Tibial artery (tissue), 4 donors: ENCODE measurements around the gene MEIOC.

ENCODE experiments used
- DNase-seq, 2 donors: peaks; one replicate each; pipeline ENCODE4 v3.0.0-alpha.2; 2019
- H3K27ac ChIP-seq, 2 donors: fragments of 200-600 bp; sonication (generic) in 1 of 2; 1 replicate in 1 of 2; 2 replicates in 1 of 2; pipeline ENCODE4 v1.5.1; 2018 to 2019; ENCODE audit warnings: mild to moderate bottlenecking in 1 of 2
- H3K27me3 ChIP-seq, 2 donors: fragments of 200-600 bp; sonication (generic) in 1 of 2; one replicate each; pipeline versions ENCODE4 v1.5.1 to v1.6.0; 2016 to 2019
- H3K36me3 ChIP-seq, 3 donors: fragments of 200-600 bp; sonication (generic) in 2 of 3; one replicate each; pipeline ENCODE4 v1.5.1; 2016 to 2019; ENCODE audit warnings: mild to moderate bottlenecking in 2 of 3
- H3K4me1 ChIP-seq, 4 donors: fragments of 200-600 bp; sonication (generic) in 2 of 4; 1 replicate in 3 of 4; 2 replicates in 1 of 4; pipeline ENCODE4 v1.5.1; 2016 to 2019
- H3K4me3 ChIP-seq, 2 donors: fragments of 200-600 bp; sonication (generic) in 1 of 2; 1 replicate in 1 of 2; 2 replicates in 1 of 2; pipeline ENCODE4 v1.5.1; 2018 to 2019; ENCODE audit warnings: mild to moderate bottlenecking in 2 of 2
- H3K9me3 ChIP-seq, 3 donors: fragments of 200-600 bp; sonication (generic) in 1 of 3; one replicate each; pipeline ENCODE4 v1.5.1; 2016 to 2019
- intact Hi-C: fragments of 100-400 bp; cut with DNase I; formaldehyde crosslinking; loops from one replicate; pipeline ENCODE4 v1.15.0; 2023; ENCODE audit warnings: low total_unique reads
- TF ChIP-seq, protein P1 (sequence below), 2 experiments: fragments of 200-600 bp in 1 of 2; fragments of 450-650 bp in 1 of 2; IDR thresholded peaks; one replicate each; pipeline ENCODE4 v1.5.1; 2017 to 2019; ENCODE audit warnings: antibody characterized with exemption in 2 of 2, mild to moderate bottlenecking in 1 of 2, moderate library complexity in 1 of 2

MEIOC gene

DNA sequence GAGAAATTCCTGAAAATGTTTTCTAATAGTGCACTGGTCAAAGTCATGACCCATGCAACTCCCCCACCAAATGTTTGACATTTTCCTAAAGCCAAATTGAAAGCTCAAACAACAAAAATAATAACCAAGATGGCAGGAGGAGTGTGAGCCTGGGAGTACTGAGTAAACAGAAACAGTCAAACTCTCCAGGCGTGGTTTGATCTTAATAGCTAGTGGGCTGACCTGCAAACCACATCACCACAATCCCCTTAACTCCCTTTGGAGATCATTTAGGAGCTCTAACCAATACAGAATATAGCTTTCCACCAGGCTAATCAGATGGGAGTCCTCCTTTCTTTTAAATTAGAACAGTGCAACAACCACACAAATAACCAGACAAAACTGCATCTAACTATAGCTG is 19.2 kb upstream of the MEIOC start:
- H3K27me3 ChIP-seq: peaks cover 0 to 2% of the 10 kb centered on the region in 2 donors
- H3K4me3 ChIP-seq: no peak overlapping the region
- no peak overlapping the region for H3K27ac ChIP-seq
- H3K36me3 ChIP-seq: no peaks in the 10 kb centered on the region
- TF ChIP-seq, protein P1, sequence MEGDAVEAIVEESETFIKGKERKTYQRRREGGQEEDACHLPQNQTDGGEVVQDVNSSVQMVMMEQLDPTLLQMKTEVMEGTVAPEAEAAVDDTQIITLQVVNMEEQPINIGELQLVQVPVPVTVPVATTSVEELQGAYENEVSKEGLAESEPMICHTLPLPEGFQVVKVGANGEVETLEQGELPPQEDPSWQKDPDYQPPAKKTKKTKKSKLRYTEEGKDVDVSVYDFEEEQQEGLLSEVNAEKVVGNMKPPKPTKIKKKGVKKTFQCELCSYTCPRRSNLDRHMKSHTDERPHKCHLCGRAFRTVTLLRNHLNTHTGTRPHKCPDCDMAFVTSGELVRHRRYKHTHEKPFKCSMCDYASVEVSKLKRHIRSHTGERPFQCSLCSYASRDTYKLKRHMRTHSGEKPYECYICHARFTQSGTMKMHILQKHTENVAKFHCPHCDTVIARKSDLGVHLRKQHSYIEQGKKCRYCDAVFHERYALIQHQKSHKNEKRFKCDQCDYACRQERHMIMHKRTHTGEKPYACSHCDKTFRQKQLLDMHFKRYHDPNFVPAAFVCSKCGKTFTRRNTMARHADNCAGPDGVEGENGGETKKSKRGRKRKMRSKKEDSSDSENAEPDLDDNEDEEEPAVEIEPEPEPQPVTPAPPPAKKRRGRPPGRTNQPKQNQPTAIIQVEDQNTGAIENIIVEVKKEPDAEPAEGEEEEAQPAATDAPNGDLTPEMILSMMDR (IDR thresholded peaks at IDR 0.05): no peak
- H3K4me1 ChIP-seq: no peaks in the 10 kb centered on the region
- intact Hi-C loops: loop anchor here (2.0 kb wide), 1 partner anchor 54 kb away; no protein-coding TSS in a partner anchor
- DNase-seq: no peak
- H3K9me3 ChIP-seq: no peaks in the 10 kb centered on the region

DNA sequence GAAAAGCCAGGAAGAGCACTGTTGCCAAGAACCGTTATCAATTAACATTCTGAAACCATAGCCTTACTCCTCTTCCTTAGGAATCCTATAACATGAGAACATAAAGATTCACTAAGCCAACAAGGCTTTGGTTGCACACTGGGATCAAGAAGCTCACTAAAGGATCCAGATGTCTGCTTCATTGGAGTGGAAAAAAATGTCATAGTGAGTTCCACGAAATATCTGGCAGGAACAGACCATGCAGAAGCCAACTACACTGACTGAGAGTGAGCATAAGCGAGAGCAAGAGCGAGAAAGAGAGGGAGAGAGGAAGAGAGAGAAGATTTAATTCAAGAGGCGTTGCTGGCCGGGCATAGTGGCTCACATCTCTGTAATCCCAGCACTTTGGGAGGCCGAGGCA is 13.4 kb upstream of the MEIOC start:
- Histone ChIP-seq H3K27me3 (peaks cover 0 to 6% of the 10 kb centered on the region in 2 donors), H3K27ac (no peak overlapping the region), H3K4me1 (no peaks in the 10 kb centered on the region), H3K4me3 (no peak overlapping the region), H3K36me3 (no peaks in the 10 kb centered on the region), H3K9me3 (no peaks in the 10 kb centered on the region)
- TF ChIP-seq, protein P1 (IDR thresholded peaks at IDR 0.05): no peak
- intact Hi-C loops: no loop called here
- no peak for DNase-seq

DNA sequence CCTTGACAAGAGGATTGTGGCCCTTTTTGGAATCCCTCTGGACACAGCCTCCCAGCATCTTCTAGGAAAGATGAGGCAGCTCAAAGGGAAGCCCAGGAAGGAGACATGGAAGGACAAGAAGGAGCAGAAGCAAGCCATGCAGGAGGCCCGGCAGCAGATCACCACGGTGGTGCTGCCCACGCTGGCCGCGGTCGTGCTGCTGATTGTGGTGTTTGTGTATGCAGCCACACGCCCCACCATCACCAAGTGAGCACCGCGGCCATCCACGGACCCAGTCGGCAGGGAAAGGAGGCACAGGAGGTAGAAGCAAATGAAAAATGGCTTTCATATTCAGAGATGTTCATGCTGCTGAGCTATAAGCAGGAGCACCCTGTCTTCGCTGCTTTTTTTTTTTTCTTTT is 10.9 kb upstream of the MEIOC start:
- peaks cover 0 to 12% of the 10 kb centered on the region in 2 donors for H3K27me3 ChIP-seq
- intact Hi-C loops: no loop called here
- H3K4me1 ChIP-seq: no peaks in the 10 kb centered on the region
- H3K36me3 ChIP-seq: no peaks in the 10 kb centered on the region
- H3K4me3 ChIP-seq: no peak overlapping the region
- no peak for DNase-seq
- no peaks in the 10 kb centered on the region for H3K9me3 ChIP-seq
- TF ChIP-seq, protein P1 (IDR thresholded peaks at IDR 0.05): no peak
- no peak overlapping the region for H3K27ac ChIP-seq

DNA sequence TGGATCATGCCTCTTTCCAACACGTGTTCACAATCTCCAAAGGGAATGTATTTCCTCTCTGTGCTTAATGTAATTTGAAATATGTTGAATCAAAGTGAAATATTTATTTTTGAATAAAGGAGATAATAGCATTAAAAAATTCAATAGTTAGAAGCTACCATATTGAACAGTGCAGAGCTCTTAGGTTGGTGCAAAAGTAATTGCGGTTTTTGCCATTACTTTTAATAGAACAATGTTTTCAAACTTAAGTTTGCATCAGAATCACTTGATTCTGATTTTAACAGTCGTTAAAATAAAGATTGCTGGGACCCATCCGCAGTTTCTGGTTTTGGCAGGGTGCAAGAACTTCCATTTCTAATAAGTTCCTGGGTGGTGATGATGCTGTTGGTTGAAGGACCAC is 10.0 kb upstream of the MEIOC start:
- no peak overlapping the region for H3K27ac ChIP-seq
- intact Hi-C loops: no loop called here
- no peaks in the 10 kb centered on the region for H3K4me1 ChIP-seq
- H3K36me3 ChIP-seq: no peaks in the 10 kb centered on the region
- peaks cover 0 to 13% of the 10 kb centered on the region in 2 donors for H3K27me3 ChIP-seq
- H3K9me3 ChIP-seq: no peaks in the 10 kb centered on the region
- DNase-seq: no peak
- TF ChIP-seq, protein P1 (IDR thresholded peaks at IDR 0.05): no peak
- H3K4me3 ChIP-seq: no peak overlapping the region

DNA sequence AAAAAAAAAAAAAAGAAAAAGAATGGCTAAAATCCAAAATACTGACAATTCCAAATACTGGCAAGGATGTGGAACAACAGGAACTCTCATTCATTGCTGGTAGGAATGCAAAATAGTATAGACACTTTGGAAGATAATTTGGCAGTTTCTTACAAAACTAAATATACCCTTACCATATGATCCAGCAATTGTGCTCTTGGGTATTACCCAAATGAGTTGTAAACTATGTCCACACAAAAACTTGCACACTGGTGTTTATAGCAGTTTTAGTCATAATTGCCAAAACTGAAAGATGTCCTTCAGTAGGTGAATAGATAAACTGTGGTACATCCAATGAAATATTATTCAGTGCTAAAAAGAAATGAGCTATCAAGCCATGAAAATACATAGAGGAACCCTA is 8.5 kb upstream of the MEIOC start:
- no peaks in the 10 kb centered on the region for H3K4me1 ChIP-seq
- TF ChIP-seq, protein P1 (IDR thresholded peaks at IDR 0.05): no peak
- no peak for DNase-seq
- H3K27me3 ChIP-seq: peaks cover 0 to 18% of the 10 kb centered on the region in 2 donors
- H3K27ac ChIP-seq: no peak overlapping the region
- intact Hi-C loops: no loop called here
- H3K9me3 ChIP-seq: no peaks in the 10 kb centered on the region
- no peaks in the 10 kb centered on the region for H3K36me3 ChIP-seq
- no peak overlapping the region for H3K4me3 ChIP-seq

DNA sequence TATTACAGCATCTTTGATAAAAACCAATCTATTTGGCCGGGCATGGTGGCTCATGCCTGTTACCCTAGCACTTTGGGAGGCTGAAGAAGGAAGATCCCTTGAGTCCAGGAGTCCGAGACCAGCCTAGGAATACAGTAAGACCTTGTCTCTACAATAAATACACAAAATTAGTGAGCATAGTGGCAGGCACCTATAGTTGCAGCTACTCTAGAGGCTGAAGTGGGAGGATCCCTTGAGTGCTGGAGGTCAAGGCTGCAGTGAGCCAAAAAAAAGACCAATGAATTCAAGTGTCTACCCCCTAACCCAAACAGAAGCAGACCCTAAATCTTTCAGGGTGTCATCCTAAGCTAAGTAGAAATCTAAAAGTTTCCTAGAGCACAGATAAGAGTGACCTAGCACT is 7.3 kb upstream of the MEIOC start:
- TF ChIP-seq, protein P1 (IDR thresholded peaks at IDR 0.05): no peak
- no peak overlapping the region for H3K4me3 ChIP-seq
- peaks cover 0 to 30% of the 10 kb centered on the region in 2 donors for H3K27me3 ChIP-seq

More for the DNA sequence above, 7.3 kb upstream of the MEIOC start:
- H3K27ac ChIP-seq: no peak overlapping the region
- H3K4me1 ChIP-seq: no peaks in the 10 kb centered on the region
- H3K9me3 ChIP-seq: no peaks in the 10 kb centered on the region
- H3K36me3 ChIP-seq: no peaks in the 10 kb centered on the region
- no peak for DNase-seq
- intact Hi-C loops: no loop called here
